Hepatocyte (in vitro differentiated cells): Measurements from ENCODE around the gene SOX10. TPM values are rescaled to one million over a fixed set of nuclear protein-coding genes. Genes with fewer than 3 reads are reported as not detected.

Experiments
- DNase-seq: peaks from one replicate; pipeline ENCODE4 v3.0.0-alpha.2; 2016; ENCODE audit warnings: low spot score
- H2AFZ ChIP-seq: fragments of 200-600 bp; sonication (generic); 2 replicates; pipeline ENCODE4 v1.6.0; 2016; ENCODE audit warnings: antibody characterized with exemption, mild to moderate bottlenecking
- H3K27ac ChIP-seq: fragments of 200-600 bp; sonication (generic); 2 replicates; pipeline ENCODE4 v1.5.1; 2016; ENCODE audit warnings: mild to moderate bottlenecking
- H3K27me3 ChIP-seq: fragments of 200-600 bp; sonication (generic); 2 replicates; pipeline ENCODE4 v1.6.1; 2016
- H3K36me3 ChIP-seq: fragments of 200-600 bp; sonication (generic); replicated peaks from 2 replicates; pipeline ENCODE4 v1.5.1; 2016; ENCODE audit warnings: low read depth; ENCODE audit not compliant: insufficient read depth
- H3K4me1 ChIP-seq: fragments of 200-600 bp; sonication (generic); 2 replicates; pipeline ENCODE4 v1.5.1; 2016; ENCODE audit warnings: mild to moderate bottlenecking, moderate library complexity; ENCODE audit not compliant: insufficient read depth
- H3K4me2 ChIP-seq: fragments of 200-600 bp; sonication (generic); 2 replicates; pipeline ENCODE4 v1.6.0; 2016
- H3K4me3 ChIP-seq: fragments of 200-600 bp; sonication (generic); 2 replicates; pipeline ENCODE4 v1.5.1; 2016; ENCODE audit warnings: mild to moderate bottlenecking
- H3K79me2 ChIP-seq: fragments of 200-600 bp; sonication (generic); 2 replicates; pipeline ENCODE4 v1.6.0; 2017; ENCODE audit warnings: mild to moderate bottlenecking
- H3K9me2 ChIP-seq: fragments of 200-600 bp; sonication (generic); replicated peaks from 2 replicates; pipeline ENCODE4 v1.6.0; 2017; ENCODE audit warnings: mild to moderate bottlenecking; ENCODE audit not compliant: insufficient read depth
- H3K9me3 ChIP-seq: fragments of 200-600 bp; sonication (generic); 2 replicates; pipeline ENCODE4 v1.5.1; 2016; ENCODE audit warnings: low read depth, mild to moderate bottlenecking
- H4K20me1 ChIP-seq: fragments of 200-600 bp; sonication (generic); 2 replicates; pipeline ENCODE4 v1.6.0; 2016; ENCODE audit warnings: mild to moderate bottlenecking; ENCODE audit not compliant: insufficient read depth, poor library complexity, severe bottlenecking
- CTCF ChIP-seq: fragments of 200-600 bp; sonication (generic); IDR thresholded peaks from 2 replicates; pipeline ENCODE4 v1.5.1; 2016; ENCODE audit warnings: antibody characterized with exemption, mild to moderate bottlenecking; ENCODE audit not compliant: poor library complexity
- EZH2 ChIP-seq: fragments of 200-600 bp; sonication (generic); IDR thresholded peaks from 2 replicates; pipeline ENCODE4 v1.6.1; 2016; ENCODE audit warnings: antibody characterized with exemption, mild to moderate bottlenecking, borderline replicate concordance
- EZH2phosphoT487 ChIP-seq: fragments of 200-600 bp; sonication (generic); IDR thresholded peaks from one replicate; pipeline ENCODE4 v1.6.1; 2018; ENCODE audit warnings: antibody characterized with exemption, mild to moderate bottlenecking, low read depth, moderate library complexity; ENCODE audit not compliant: unreplicated experiment, severe bottlenecking
- WGBS: methylation state at CpG from one replicate; pipeline ENCODE4 v1.1.6; 2016; ENCODE audit warnings: low lambda C conversion rate; ENCODE audit errors: missing lambda C conversion rate; 5-methylcytosine and 5-hydroxymethylcytosine counted together
- polyA plus RNA-seq: library from polyadenylated mRNA; unstranded; fragments of >200 nt; fragmentation: Nextera tagmentation; extraction: Ambion mirVana; gene quantifications from 2 replicates; pipeline ENCODE4 v1.2.1, GENCODE V29; 2016
- total RNA-seq: library from RNA; depleted of rRNA; stranded (reverse); fragments of >200 nt; gene quantifications from 2 replicates; pipeline ENCODE4 v1.2.3, GENCODE V29; 2014

The SOX10 gene
- total and polyA plus RNA-seq, 2 experiments from 2014 or later, result not detected

DNA sequence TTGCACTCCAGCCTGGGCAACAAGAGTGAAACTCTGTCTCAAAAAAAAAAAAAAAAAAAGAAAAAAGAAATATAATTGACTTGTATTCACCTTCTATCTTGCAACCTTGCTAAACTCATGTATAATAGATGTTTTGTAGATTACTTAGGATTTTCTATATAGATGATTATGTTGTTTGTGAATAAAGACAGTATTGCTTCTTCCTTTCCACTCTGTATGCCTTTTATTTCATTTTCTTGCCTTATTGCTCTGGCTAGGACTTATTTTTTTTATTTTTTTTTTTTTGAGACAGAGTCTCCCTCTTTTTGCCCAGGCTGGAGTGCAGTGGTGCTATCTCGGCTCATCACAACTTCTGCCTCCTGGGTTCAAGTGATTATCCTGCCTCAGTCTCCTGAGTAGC lies 29.7 kb upstream of the SOX10 start:
- Histone ChIP-seq H3K27ac (no peak overlapping the region), H3K9me3 (no peaks in the 10 kb centered on the region), H3K4me3 (no peak overlapping the region), H3K27me3 (no peaks in the 10 kb centered on the region), H3K4me1 (peaks cover 3% of the 10 kb centered on the region), H3K36me3 (no peaks in the 10 kb centered on the region), H3K79me2 (no peaks in the 10 kb centered on the region), H2AFZ (no peak overlapping the region), H4K20me1 (no peaks in the 10 kb centered on the region), H3K4me2 (no peak overlapping the region), H3K9me2 (no peaks in the 10 kb centered on the region)
- TF ChIP-seq CTCF (no peak), EZH2 (no peak), EZH2phosphoT487 (no peak)
- 83% methylated on average over 1 of the region's 1 CpG for whole genome bisulfite sequencing
- no peak for DNase-seq

- Histone ChIP-seq H2AFZ (no peak overlapping the region), H3K9me3 (no peaks in the 10 kb centered on the region), H3K4me3 (no peak overlapping the region), H4K20me1 (no peaks in the 10 kb centered on the region), H3K27me3 (no peaks in the 10 kb centered on the region), H3K4me1 (peaks cover 3% of the 10 kb centered on the region), H3K36me3 (no peaks in the 10 kb centered on the region), H3K4me2 (no peak overlapping the region), H3K9me2 (no peaks in the 10 kb centered on the region), H3K79me2 (no peaks in the 10 kb centered on the region), H3K27ac (no peak overlapping the region)
- TF ChIP-seq EZH2phosphoT487 (no peak), CTCF (no peak), EZH2 (no peak)
- DNase-seq, result no peak
- 87% methylated on average over 7 of the region's 7 CpGs for WGBS
Measured at GRCh38 chr22:38012604-38013072, 28.3 kb upstream of the SOX10 start.

GRCh38 chr22:38009000-38009806 lies 24.8 kb upstream of the SOX10 start:
- Histone ChIP-seq H3K36me3 (no peaks in the 10 kb centered on the region), H3K79me2 (no peaks in the 10 kb centered on the region), H3K9me2 (no peaks in the 10 kb centered on the region), H3K4me1 (no peaks in the 10 kb centered on the region), H4K20me1 (no peaks in the 10 kb centered on the region), H3K27me3 (no peaks in the 10 kb centered on the region), H3K4me2 (no peak overlapping the region), H3K27ac (no peak overlapping the region), H3K4me3 (no peak overlapping the region), H3K9me3 (no peaks in the 10 kb centered on the region), H2AFZ (no peak overlapping the region)
- no peak for DNase-seq
- TF ChIP-seq EZH2phosphoT487 (no peak), EZH2 (no peak), CTCF (no peak)
- 78% methylated on average over 14 of the region's 14 CpGs for WGBS
